Kidney (tissue), 14 donors: ENCODE results near the gene GSG1L. TPM values are rescaled to one million over a fixed set of nuclear protein-coding genes. Genes with fewer than 3 reads are reported as not detected.

Source experiments
- DNase-seq, 5 donors: peaks; one replicate each; pipeline ENCODE4 v3.0.0-alpha.2; 2013 to 2020
- FAIRE-seq: peaks from 2 replicates; lab custom pipeline; 2012; peaks lifted over from hg19 to GRCh38; lab: Jason Lieb, UNC
- H3K27ac ChIP-seq, 2 donors: one replicate each; pipeline ENCODE4 v1.7.0; 2013; ENCODE audit warnings: low read depth in 2 of 2, low read length in 2 of 2, inconsistent platforms in 1 of 2
- H3K27me3 ChIP-seq: one replicate; pipeline ENCODE4 v1.7.1; 2013; ENCODE audit warnings: low read length, inconsistent platforms; ENCODE audit not compliant: control insufficient read depth, insufficient read depth
- H3K36me3 ChIP-seq, 3 donors: one replicate each; pipeline versions ENCODE4 v1.7.0 to v1.7.1; 2013; ENCODE audit warnings: low read length in 3 of 3, control low read depth in 1 of 3, inconsistent platforms in 1 of 3; ENCODE audit not compliant: insufficient read depth in 3 of 3, control insufficient read depth in 2 of 3
- H3K4me1 ChIP-seq, 3 donors: one replicate each; pipeline versions ENCODE4 v1.7.0 to v1.7.1; 2013; ENCODE audit warnings: low read length in 3 of 3, inconsistent platforms in 1 of 3, low read depth in 1 of 3; ENCODE audit not compliant: control insufficient read depth in 2 of 3, insufficient read depth in 2 of 3
- H3K4me3 ChIP-seq, 3 donors: one replicate each; pipeline versions ENCODE4 v1.7.0 to v1.8.1; 2013; ENCODE audit warnings: low read length in 3 of 3, control low read depth in 1 of 3, inconsistent platforms in 1 of 3
- H3K9ac ChIP-seq, 3 donors: one replicate each; pipeline versions ENCODE4 v1.7.0 to v1.7.1; 2013; ENCODE audit warnings: low read length in 3 of 3, control low read depth in 1 of 3, inconsistent platforms in 1 of 3
- H3K9me3 ChIP-seq, 3 donors: one replicate each; pipeline versions ENCODE4 v1.7.0 to v1.7.1; 2013; ENCODE audit warnings: low read length in 3 of 3, control low read depth in 1 of 3, inconsistent platforms in 1 of 3; ENCODE audit not compliant: control insufficient read depth in 2 of 3, insufficient read depth in 1 of 3
- CTCF ChIP-seq: IDR thresholded peaks from 3 replicates; pipeline ENCODE4 v1.5.1; 2012; ENCODE audit warnings: mild to moderate bottlenecking, moderate library complexity, borderline replicate concordance; ENCODE audit not compliant: insufficient read depth; ENCODE audit errors: extremely low read depth
- intact Hi-C: fragments of 100-400 bp; cut with DNase I; formaldehyde crosslinking; loops from one replicate; pipeline ENCODE4 v1.11.1; 2022
- polyA plus RNA-seq: library from polyadenylated mRNA; stranded (reverse); fragments of 350-450 nt; fragmentation: Illumina TruSeq; extraction: RNeasy Lipid Tissue Mini Kit (QIAGEN cat#74804); gene quantifications from one replicate; pipeline ENCODE4 v1.2.3, GENCODE V29; 2014; ENCODE audit warnings: low read depth, low replicate concordance; ENCODE audit not compliant: insufficient read depth
- total RNA-seq: library from RNA; stranded (reverse); fragmentation: NEBNext Ultra II Directional; extraction: Animal tissue kit (Norgen Biotek cat#: 25700); gene quantifications from one replicate; pipeline ENCODE4 v1.2.1, GENCODE V29; 2021
- donor health status: control.
- donor health status: control.
- donor health status: control.
- donor health status: control.
- donor health status: control.
- donor health status: DM: yes; HTN: yes; CAD: no.
- donor health status: Normal renal cell carcinoma (clear cell type).

The GSG1L gene
- total and polyA plus RNA-seq, 2 donors from 2014 or later = not detected

GRCh38 chr16:27752241-27752640, 311.3 kb downstream of the GSG1L start:
- Histone ChIP-seq H3K4me3 (no peak overlapping the region), H3K36me3 (peaks cover 0 to 3% (median 0%) of the 10 kb centered on the region in 3 donors), H3K4me1 (peaks cover 0 to 2% (median 0%) of the 10 kb centered on the region in 3 donors), H3K9ac (no peak overlapping the region), H3K27ac (no peak overlapping the region), H3K9me3 (no peaks in the 10 kb centered on the region), H3K27me3 (no peaks in the 10 kb centered on the region)
- FAIRE-seq (no peak), DNase-seq (no peak)
- intact Hi-C loops = no loop called here
- no peak for TF ChIP-seq CTCF

GRCh38 chr16:27751676-27752075, 311.8 kb downstream of the GSG1L start:
- Histone ChIP-seq H3K27me3 (no peaks in the 10 kb centered on the region), H3K27ac (no peak overlapping the region), H3K36me3 (peaks cover 0 to 3% (median 0%) of the 10 kb centered on the region in 3 donors), H3K9ac (no peak overlapping the region), H3K4me3 (no peak overlapping the region), H3K9me3 (no peaks in the 10 kb centered on the region), H3K4me1 (peaks cover 0 to 2% (median 0%) of the 10 kb centered on the region in 3 donors)
- DNase-seq (peak in 1 of 5 donors; percentile 50), FAIRE-seq (no peak)
- intact Hi-C loops = no loop called here
- TF ChIP-seq CTCF = no peak

GRCh38 chr16:27751233-27751632, 312.3 kb downstream of the GSG1L start:
- H3K4me3 ChIP-seq = no peak overlapping the region
- TF ChIP-seq CTCF = no peak
- no peak for FAIRE-seq
- DNase-seq = no peak
- H3K9me3 ChIP-seq = no peaks in the 10 kb centered on the region
- intact Hi-C loops = no loop called here
- peaks cover 0 to 2% (median 0%) of the 10 kb centered on the region in 3 donors for H3K4me1 ChIP-seq
- no peak overlapping the region for H3K27ac ChIP-seq
- no peak overlapping the region for H3K9ac ChIP-seq
- H3K27me3 ChIP-seq = no peaks in the 10 kb centered on the region
- peaks cover 0 to 3% (median 0%) of the 10 kb centered on the region in 3 donors for H3K36me3 ChIP-seq

GRCh38 chr16:27749946-27750345, 313.6 kb downstream of the GSG1L start:
- no peak overlapping the region for H3K9ac ChIP-seq
- H3K27ac ChIP-seq = no peak overlapping the region
- H3K4me1 ChIP-seq = peaks cover 0 to 2% (median 0%) of the 10 kb centered on the region in 3 donors
- H3K36me3 ChIP-seq = peaks cover 0 to 3% (median 0%) of the 10 kb centered on the region in 3 donors
- H3K9me3 ChIP-seq = no peaks in the 10 kb centered on the region
- no peak for FAIRE-seq
- no peak for DNase-seq
- no peak for TF ChIP-seq CTCF
- no peak overlapping the region for H3K4me3 ChIP-seq
- H3K27me3 ChIP-seq = no peaks in the 10 kb centered on the region
- intact Hi-C loops = no loop called here
